Measurements from ENCODE around the gene TMEM258. TPM values are rescaled to one million over a fixed set of nuclear protein-coding genes. Genes with fewer than 3 reads are reported as not detected.

The TMEM258 gene
- total RNA-seq, 1 donor from 2014 or later = 117 TPM

DNA sequence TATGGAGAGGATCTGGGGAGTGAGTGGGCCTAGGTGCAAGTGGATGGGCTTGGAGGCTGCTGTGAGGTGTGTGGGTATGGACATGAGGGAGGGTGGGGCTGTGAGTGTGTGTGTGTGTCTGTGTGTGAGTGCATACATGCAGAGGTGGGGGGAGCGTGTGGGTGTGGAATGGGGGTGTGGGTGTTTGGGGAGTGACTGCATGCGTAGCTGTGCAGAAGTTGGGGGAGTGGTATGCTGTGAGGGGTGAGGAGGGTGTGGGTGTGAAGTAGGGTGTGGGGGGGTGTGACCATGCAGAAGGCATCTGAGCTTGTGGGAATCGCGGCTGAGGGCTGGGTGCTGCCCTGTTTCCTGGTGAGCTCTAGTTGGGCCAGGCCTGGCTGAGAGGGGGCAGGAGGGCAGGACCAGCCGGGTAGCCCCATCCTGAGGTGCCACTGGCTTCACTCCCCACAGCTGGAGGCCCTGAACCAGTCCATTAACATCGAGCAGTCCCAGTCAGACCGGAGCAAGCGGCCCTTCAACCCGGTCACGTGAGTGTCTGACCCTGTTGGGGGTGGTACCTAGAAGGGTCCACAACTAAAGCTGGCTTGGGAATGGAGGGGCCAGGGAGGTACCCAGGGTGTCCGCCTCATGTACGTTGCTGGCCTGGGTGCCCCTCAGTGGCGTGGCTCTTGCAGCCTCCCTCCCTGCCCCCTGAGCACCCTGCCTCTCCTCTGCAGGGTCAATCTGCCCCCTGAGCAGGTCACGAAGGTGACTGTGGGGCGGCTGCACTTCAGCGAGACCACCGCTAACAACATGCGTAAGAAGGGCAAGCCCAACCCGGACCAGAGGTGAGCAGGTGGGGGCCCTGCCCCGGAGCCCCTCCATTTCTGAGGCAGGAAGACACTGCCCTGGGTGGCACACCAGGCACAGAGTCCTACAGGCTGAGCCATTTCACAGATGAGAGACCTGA lies 16.5 kb downstream of the TMEM258 start:
- peaks cover 16% of the 10 kb centered on the region for H3K4me1 ChIP-seq
- H3K9me3 ChIP-seq (replicated peaks) = no peaks in the 10 kb centered on the region
- TF ChIP-seq, protein P1, sequence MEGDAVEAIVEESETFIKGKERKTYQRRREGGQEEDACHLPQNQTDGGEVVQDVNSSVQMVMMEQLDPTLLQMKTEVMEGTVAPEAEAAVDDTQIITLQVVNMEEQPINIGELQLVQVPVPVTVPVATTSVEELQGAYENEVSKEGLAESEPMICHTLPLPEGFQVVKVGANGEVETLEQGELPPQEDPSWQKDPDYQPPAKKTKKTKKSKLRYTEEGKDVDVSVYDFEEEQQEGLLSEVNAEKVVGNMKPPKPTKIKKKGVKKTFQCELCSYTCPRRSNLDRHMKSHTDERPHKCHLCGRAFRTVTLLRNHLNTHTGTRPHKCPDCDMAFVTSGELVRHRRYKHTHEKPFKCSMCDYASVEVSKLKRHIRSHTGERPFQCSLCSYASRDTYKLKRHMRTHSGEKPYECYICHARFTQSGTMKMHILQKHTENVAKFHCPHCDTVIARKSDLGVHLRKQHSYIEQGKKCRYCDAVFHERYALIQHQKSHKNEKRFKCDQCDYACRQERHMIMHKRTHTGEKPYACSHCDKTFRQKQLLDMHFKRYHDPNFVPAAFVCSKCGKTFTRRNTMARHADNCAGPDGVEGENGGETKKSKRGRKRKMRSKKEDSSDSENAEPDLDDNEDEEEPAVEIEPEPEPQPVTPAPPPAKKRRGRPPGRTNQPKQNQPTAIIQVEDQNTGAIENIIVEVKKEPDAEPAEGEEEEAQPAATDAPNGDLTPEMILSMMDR (IDR thresholded peaks at IDR 0.05; ENCODE audit: borderline replicate concordance) = no peak
- H3K4me3 ChIP-seq = no peak overlapping the region
- no peaks in the 10 kb centered on the region for H3K36me3 ChIP-seq
- DNase-seq = no peak
- no peak overlapping the region for H3K27ac ChIP-seq (replicated peaks)
- intact Hi-C loops (cut with micrococcal nuclease) = no loop called here
- no peaks in the 10 kb centered on the region for H3K27me3 ChIP-seq (ENCODE audit: low read depth)

- Histone ChIP-seq H3K4me1 (peaks cover 16% of the 10 kb centered on the region), H3K4me3 (no peak overlapping the region), H3K27ac (replicated peaks) (no peak overlapping the region), H3K9me3 (replicated peaks) (no peaks in the 10 kb centered on the region), H3K27me3 (ENCODE audit: low read depth) (no peaks in the 10 kb centered on the region), H3K36me3 (no peaks in the 10 kb centered on the region)
- intact Hi-C loops (cut with micrococcal nuclease) = no loop called here
- TF ChIP-seq, protein P1 (IDR thresholded peaks at IDR 0.05; ENCODE audit: borderline replicate concordance) = no peak
- DNase-seq = no peak
These were observed 17.3 kb downstream of the TMEM258 start for GRCh38 chr11:61775106-61775505.

GRCh38 chr11:61774411-61774810 lies 18.0 kb downstream of the TMEM258 start:
- no peak overlapping the region for H3K27ac ChIP-seq (replicated peaks)
- DNase-seq = no peak
- intact Hi-C loops (cut with micrococcal nuclease) = no loop called here

GRCh38 chr11:61773809-61774208 lies 18.6 kb downstream of the TMEM258 start:
- no peak for DNase-seq
- peaks cover 16% of the 10 kb centered on the region for H3K4me1 ChIP-seq
- intact Hi-C loops (cut with micrococcal nuclease) = no loop called here

More at GRCh38 chr11:61774411-61774810, 18.0 kb downstream of the TMEM258 start:
- Histone ChIP-seq H3K4me3 (no peak overlapping the region), H3K9me3 (replicated peaks) (no peaks in the 10 kb centered on the region), H3K27me3 (ENCODE audit: low read depth) (no peaks in the 10 kb centered on the region), H3K36me3 (no peaks in the 10 kb centered on the region), H3K4me1 (peaks cover 16% of the 10 kb centered on the region)
- TF ChIP-seq, protein P1 (IDR thresholded peaks at IDR 0.05; ENCODE audit: borderline replicate concordance) = no peak

GRCh38 chr11:61773356-61773755 lies 19.0 kb downstream of the TMEM258 start:
- DNase-seq = no peak
- no peaks in the 10 kb centered on the region for H3K36me3 ChIP-seq
- H3K4me1 ChIP-seq = peaks cover 16% of the 10 kb centered on the region
- H3K27me3 ChIP-seq (ENCODE audit: low read depth) = no peaks in the 10 kb centered on the region
- TF ChIP-seq, protein P1 (IDR thresholded peaks at IDR 0.05; ENCODE audit: borderline replicate concordance) = no peak
- intact Hi-C loops (cut with micrococcal nuclease) = no loop called here
- H3K4me3 ChIP-seq = no peak overlapping the region
- no peaks in the 10 kb centered on the region for H3K9me3 ChIP-seq (replicated peaks)
- H3K27ac ChIP-seq (replicated peaks) = no peak overlapping the region

More at GRCh38 chr11:61773809-61774208, 18.6 kb downstream of the TMEM258 start:
- no peaks in the 10 kb centered on the region for H3K9me3 ChIP-seq (replicated peaks)
- H3K27ac ChIP-seq (replicated peaks) = no peak overlapping the region
- TF ChIP-seq, protein P1 (IDR thresholded peaks at IDR 0.05; ENCODE audit: borderline replicate concordance) = no peak
- H3K4me3 ChIP-seq = no peak overlapping the region
- no peaks in the 10 kb centered on the region for H3K27me3 ChIP-seq (ENCODE audit: low read depth)
- no peaks in the 10 kb centered on the region for H3K36me3 ChIP-seq

Data from left ventricle myocardium inferior (tissue), 1 donor.